ENCODE data around the gene IZUMO1.

IZUMO1 gene

DNA sequence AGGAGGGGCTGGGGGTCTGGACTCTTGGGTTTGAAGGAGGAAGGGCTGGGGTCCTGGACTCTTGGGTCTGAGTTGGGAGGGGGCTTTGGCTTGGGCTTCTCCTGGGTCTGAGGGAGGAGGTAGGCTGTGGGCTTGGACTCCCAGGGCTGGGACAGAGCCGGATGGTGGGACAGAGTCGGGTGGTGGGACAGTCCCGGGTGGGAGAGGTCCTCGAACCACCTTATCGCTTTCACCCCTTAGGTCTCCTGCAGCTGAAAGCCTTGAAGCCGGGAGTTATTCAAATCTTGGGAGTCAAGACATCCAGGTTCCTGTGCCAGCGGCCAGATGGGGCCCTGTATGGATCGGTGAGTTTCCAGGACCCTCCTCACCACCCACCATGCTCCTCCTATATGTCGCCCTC is 10.0 kb upstream of the IZUMO1 start:
- DNase-seq, result no peak

- no peak for DNase-seq
Measured at GRCh38 chr19:48756212-48756611, 9.5 kb upstream of the IZUMO1 start.

DNA sequence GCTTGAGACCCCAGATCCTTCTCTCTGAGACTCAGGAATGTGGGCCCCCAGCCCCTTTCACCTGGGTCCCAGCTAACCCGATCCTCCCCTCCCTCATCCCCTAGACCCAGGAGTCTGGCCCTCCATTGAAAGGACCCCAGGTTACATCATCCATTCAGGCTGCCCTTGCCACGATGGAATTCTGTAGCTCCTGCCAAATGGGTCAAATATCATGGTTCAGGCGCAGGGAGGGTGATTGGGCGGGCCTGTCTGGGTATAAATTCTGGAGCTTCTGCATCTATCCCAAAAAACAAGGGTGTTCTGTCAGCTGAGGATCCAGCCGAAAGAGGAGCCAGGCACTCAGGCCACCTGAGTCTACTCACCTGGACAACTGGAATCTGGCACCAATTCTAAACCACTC is 9.1 kb upstream of the IZUMO1 start:
- DNase-seq, result no peak

- no peak for DNase-seq
Measured at GRCh38 chr19:48755084-48755641, 8.5 kb upstream of the IZUMO1 start, which contains the start of gene FGF21. Gene FGF21, plus strand, starts transcription at chr19:48755524. Its CDS starts 713 bp downstream, at chr19:48756237.

- DNase-seq, result no peak
Measured at GRCh38 chr19:48752496-48753365, 6.0 kb upstream of the IZUMO1 start, which contains the start of gene FUT1. Gene FUT1, minus strand, starts transcription at chr19:48752641. Its CDS starts 1,360 bp downstream, at chr19:48751281.

GRCh38 chr19:48751845-48752495 is 5.3 kb upstream of the IZUMO1 start:
- no peak for DNase-seq

GRCh38 chr19:48750771-48751504 is 4.2 kb upstream of the IZUMO1 start:
- DNase-seq, result no peak

GRCh38 chr19:48750351-48750750 is 3.6 kb upstream of the IZUMO1 start:
- no peak for DNase-seq

DNA sequence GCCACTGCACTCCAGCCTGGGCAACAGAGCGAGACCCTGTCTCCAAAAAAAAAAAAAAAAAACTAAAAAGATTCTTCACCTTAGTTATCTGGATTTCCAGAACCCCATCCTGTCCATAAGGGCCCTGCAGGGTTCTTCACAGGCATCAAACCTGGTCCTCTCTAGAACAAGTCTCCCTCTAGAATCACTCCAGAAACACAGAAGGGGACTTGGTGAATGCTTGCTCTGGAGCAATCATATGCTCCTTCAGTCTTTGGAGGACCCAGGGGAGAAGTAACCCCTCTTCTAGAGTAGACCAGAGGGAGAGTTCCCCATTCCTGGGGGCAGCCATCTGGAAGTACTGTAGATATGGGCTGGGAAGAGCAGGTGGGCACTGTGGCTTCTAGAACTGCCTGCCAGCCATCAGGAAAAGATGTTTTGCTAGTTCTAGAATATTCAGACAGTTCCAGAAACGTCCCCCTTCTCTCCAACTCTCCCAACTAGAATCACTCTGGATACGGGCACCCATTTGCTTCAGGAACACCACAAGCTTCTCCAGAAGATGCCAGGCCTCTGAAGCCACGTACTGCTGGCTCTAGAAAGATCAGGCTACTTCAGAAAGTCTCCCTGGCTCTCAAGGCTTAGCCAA is 3.0 kb upstream of the IZUMO1 start:
- DNase-seq, result no peak

DNA sequence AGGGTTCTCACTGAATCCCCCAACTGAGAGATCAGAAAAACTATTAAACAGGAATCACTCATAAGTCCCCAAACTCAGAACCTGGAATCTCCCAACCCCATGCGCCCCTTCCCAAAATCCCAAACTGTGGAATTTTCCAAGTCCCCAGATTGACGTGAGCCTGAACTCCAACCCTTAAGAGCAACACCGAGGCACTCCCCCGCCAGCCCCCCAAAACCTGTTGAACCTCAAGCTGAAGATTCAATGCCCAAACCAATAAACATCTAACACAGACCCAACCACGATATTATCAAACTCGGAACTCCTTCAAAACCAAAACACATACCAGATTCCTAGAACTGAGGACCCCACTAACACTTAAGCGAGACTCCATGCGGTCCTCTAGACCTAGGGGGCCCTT is 599 bp downstream of the IZUMO1 start:
- no peak for DNase-seq

- peak; percentile 44 to 53 for DNase-seq
Measured at GRCh38 chr19:48745208-48745995, 1.3 kb downstream of the IZUMO1 start.

DNA sequence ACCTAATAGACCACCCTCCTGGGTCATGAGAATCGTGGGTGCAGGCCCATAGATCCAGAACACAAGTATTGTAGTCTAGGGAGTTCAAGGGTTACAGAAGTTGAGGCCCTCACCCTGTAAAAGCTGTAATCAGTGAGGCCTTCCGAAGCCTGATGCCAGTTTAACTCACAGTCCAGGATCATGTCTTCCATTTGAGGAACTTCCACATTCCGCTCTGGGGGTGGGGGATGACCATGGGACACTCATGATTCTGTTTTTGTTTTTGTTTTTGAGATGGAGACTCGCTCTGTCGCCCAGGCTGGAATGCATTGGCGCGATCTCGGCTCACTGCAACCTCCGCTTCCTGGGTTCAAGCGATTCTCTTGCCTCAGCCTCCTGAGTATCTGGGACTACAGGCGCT is 4.6 kb downstream of the IZUMO1 start:
- DNase-seq, result no peak

- DNase-seq, result no peak
Measured at GRCh38 chr19:48741129-48741999, 5.3 kb downstream of the IZUMO1 start.

GRCh38 chr19:48740164-48740972 is 6.3 kb downstream of the IZUMO1 start, which contains the start of gene RASIP1:
Gene RASIP1, minus strand, starts transcription at chr19:48740610. Its CDS starts 328 bp downstream, at chr19:48740282.
- no peak for DNase-seq

DNA sequence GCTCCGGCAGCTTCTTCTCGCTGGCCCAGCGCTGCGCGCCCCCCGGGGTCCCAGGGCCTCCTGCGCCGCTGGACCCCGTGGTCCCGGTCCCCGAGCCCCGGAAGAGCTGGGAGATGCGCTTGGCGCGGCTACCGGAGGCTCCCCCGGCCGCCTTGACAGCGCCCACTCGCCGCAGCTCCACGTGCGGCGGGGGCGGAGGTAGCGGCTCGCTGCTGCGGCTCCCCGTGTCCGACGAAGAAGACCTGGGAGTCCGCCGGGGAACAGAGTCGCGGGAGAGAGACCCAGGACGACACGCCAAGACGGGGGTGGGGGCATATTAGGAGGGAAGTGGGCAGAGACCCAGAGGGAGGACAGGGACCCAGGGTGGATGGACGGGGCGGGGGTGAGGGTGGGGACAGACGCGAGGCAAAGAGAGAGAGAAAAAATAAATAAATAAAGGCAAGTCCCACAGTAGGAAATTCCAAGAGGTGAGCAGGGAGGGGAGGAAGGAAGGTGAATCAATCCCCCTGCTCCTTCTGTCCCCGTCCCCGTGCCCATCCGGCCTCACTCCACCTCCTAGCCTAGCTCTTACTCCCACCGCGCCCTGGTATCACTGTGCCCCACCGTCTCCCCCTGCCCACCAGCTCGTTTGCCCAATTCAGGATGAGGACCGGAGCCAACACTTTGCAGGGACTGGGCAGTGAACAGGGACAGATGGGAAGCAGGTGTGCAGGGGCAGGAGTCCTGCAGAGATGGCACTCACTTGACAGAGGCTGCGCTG is 7.1 kb downstream of the IZUMO1 start:
- DNase-seq, result no peak

DNA sequence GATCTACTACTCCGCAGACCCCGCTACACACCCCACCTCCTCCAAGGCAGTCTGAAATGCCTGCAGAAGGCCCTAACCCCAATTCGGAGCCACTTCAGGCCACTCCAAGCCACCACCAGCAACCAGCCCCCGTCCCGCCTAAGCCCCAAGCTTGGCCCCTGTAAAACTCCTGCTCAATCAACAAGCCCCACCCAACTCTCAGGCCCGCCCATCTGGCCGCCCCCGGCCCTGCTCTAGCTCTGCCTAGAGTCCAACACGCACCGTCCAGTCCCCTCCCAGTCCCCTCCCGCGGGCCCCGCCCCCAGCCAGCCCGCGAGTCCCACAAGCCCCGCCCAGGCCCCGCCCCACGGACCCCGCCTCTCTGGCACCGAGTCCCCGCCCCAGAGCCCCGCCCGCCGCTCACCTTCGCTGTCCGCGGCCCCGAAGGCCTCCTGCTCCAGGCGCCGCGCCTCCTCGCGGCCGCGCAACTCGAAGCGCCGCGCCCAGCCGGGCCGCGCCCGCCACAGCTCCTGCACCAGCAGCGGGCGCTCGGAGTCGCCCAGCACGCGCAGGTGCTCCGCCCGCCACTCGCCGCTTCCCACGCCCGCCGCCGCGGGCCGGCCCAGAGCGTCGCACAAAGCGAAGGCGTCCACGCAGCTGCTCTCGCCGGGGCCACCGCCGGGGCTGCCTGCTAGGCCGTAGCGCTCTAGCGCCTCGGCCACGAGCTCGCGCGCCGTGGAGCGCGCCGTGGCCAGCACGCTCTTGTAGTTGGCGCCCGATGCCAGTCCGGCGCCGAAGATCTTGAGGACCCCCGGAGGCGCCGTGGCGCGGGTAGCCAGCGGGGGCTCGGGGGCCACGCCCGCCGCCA is 7.9 kb downstream of the IZUMO1 start:
- DNase-seq, result peak; percentile 45 to 80

DNA sequence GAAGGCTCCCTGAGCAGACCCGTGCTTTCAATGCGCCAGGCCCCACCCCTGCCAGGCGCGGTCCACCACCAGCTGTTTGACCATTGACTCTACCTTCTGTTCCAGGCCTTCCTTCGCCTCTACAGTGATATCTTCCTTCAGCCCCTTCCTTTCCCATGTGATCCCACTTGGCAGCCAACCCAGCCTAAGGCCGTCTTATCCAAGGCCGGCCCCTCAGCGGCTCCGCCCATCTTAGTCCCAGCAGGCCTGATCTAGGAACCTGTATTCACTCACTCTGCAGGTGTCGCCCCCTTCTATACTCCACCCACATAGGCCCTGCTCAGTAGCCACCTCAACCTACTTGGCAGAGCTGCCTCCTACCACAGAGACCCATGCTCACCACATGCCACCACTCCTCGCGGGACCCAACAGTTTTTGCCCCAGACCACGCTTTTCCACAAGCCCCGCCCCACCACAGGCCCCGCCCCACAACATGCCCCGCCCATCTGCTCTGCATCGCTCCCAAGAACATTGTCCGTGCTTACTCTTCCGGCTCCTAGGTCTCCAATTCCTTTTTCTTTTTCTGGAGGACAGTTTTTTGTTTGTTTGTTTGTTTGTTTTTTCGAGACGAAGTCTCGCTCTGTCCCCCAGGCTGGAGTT is 9.2 kb downstream of the IZUMO1 start:
- DNase-seq, result no peak

Measured in hippocampal formation (tissue), 2 donors.